ENCODE data around the gene FAM219B. TPM values are rescaled to one million over a fixed set of nuclear protein-coding genes. Genes with fewer than 3 reads are reported as not detected.

Gene FAM219B
- total and polyA plus RNA-seq, 2 experiments from 2014 or later: 28.8 to 61.4 TPM

GRCh38 chr15:74903676-74904075, 3.0 kb downstream of the FAM219B start:
- DNase-seq (ENCODE audit: low spot score) (no peak), ATAC-seq (no peak)
- Mint-ChIP-seq H3K4me3 (no peak overlapping the region; the same call in 2 of the 3 replicates), H3K27me3 (ENCODE audit: insufficient read depth, low read depth, poor library complexity) (peaks cover 9% of the 10 kb centered on the region), H3K27ac (no peak overlapping the region), H3K36me3 (ENCODE audit: low read depth) (peaks cover 77% of the 10 kb centered on the region), H3K9me3 (peaks cover 1% of the 10 kb centered on the region; the same call in 1 of the 3 replicates), H3K4me1 (peaks cover 16% of the 10 kb centered on the region)
- H3K36me3 ChIP-seq (ENCODE audit: insufficient read depth): peaks cover 24% of the 10 kb centered on the region
- peaks cover 12% of the 10 kb centered on the region; the same call in 1 of the 2 replicates for H3F3A ChIP-seq (replicated peaks; ENCODE audit: low read depth)
- no peak overlapping the region for H3K27ac ChIP-seq (ENCODE audit: low read depth)
- no peak overlapping the region for H2AFZ ChIP-seq
- H3K27me3 ChIP-seq (ENCODE audit: insufficient read depth): no peaks in the 10 kb centered on the region
- TF ChIP-seq POLR2AphosphoS5 (IDR thresholded peaks at IDR 0.05; ENCODE audit: low read depth): no peak
- no peak for TF ChIP-seq ETS1 (IDR thresholded peaks at IDR 0.05)
- TF ChIP-seq JUNB (IDR thresholded peaks at IDR 0.05; ENCODE audit: unreplicated experiment): no peak
- TF ChIP-seq EZH2 (IDR thresholded peaks at IDR 0.05; ENCODE audit: low read depth, unreplicated experiment): no peak
- TF ChIP-seq STAT1 (IDR thresholded peaks at IDR 0.05; ENCODE audit: unreplicated experiment): no peak
- no peak for TF ChIP-seq CREB1 (CRISPR knock-in tag; IDR thresholded peaks at IDR 0.05; ENCODE audit: low read depth)
- TF ChIP-seq ZNF331 (CRISPR knock-in tag; IDR thresholded peaks at IDR 0.05; ENCODE audit: low read depth): no peak
- no peak for TF ChIP-seq ZNF462 (CRISPR knock-in tag; IDR thresholded peaks at IDR 0.05)
- TF ChIP-seq CTCF (conservative IDR thresholded peaks at IDR 0.05; ENCODE audit: low read depth in 2 of 2): no peak
- no peak for TF ChIP-seq ZNF114 (CRISPR knock-in tag; IDR thresholded peaks at IDR 0.05)
- TF ChIP-seq EZH2phosphoT487 (IDR thresholded peaks at IDR 0.05; ENCODE audit: unreplicated experiment): no peak
- no peak for TF ChIP-seq NANOG (IDR thresholded peaks at IDR 0.05; ENCODE audit: borderline replicate concordance)
- no peak for TF ChIP-seq REST (IDR thresholded peaks at IDR 0.05; ENCODE audit: unreplicated experiment)
- H3K9me2 ChIP-seq (ENCODE audit: insufficient read depth): no peaks in the 10 kb centered on the region
- H3K4me1 ChIP-seq (ENCODE audit: insufficient read depth): peaks cover 6% of the 10 kb centered on the region
- no peak overlapping the region for H3K4me2 ChIP-seq
- no peak overlapping the region for H3K4me3 ChIP-seq
- H3K79me2 ChIP-seq (replicated peaks; ENCODE audit: insufficient read depth): peaks cover 13% of the 10 kb centered on the region
- peaks cover 7% of the 10 kb centered on the region; the same call in 1 of the 2 replicates for H4K20me1 ChIP-seq (replicated peaks; ENCODE audit: insufficient read depth)
